Right hindlimb (tissue), 1 donor: ENCODE results near the gene RPRML.
"Not testable (repeated sequence)": the region's sequence is repeated elsewhere in the genome, so short reads cannot be mapped to it uniquely, and the experiment has no call there.

Source experiments
- DNase-seq: peaks from one replicate; pipeline ENCODE4 v3.0.0-alpha.2; 2018

Gene RPRML

GRCh38 chr17:46979147-46979863 is at the start of gene RPRML:
Gene RPRML (minus strand): TSS chr17:46979253. CDS start chr17:46979007, 246 bp downstream.
- DNase-seq: peak; percentile 70

GRCh38 chr17:47016966-47017365 is 37.9 kb upstream of the RPRML start:
- not testable (repeated sequence) for DNase-seq

GRCh38 chr17:47013341-47013740 is 34.3 kb upstream of the RPRML start:
- no peak for DNase-seq

- DNase-seq: no peak
Observed at GRCh38 chr17:47012457-47012856, 33.4 kb upstream of the RPRML start.

- no peak for DNase-seq
Observed at GRCh38 chr17:47009759-47010594, 30.9 kb upstream of the RPRML start.

- DNase-seq: no peak
Observed at GRCh38 chr17:47004906-47005305, 25.9 kb upstream of the RPRML start.

GRCh38 chr17:47003864-47004263 is 24.8 kb upstream of the RPRML start:
- not testable (repeated sequence) for DNase-seq

- DNase-seq: no peak
Observed at GRCh38 chr17:46995841-46996571, 17.0 kb upstream of the RPRML start.

GRCh38 chr17:46994993-46995392 is 15.9 kb upstream of the RPRML start:
- DNase-seq: no peak

- no peak for DNase-seq
Observed at GRCh38 chr17:46991617-46992016, 12.6 kb upstream of the RPRML start.

GRCh38 chr17:46989637-46990431 is 10.8 kb upstream of the RPRML start:
- no peak for DNase-seq

- DNase-seq: not testable (repeated sequence)
Observed at GRCh38 chr17:46987927-46988326, 8.9 kb upstream of the RPRML start.

- no peak for DNase-seq
Observed at GRCh38 chr17:46986366-46986765, 7.3 kb upstream of the RPRML start.

GRCh38 chr17:46984892-46985291 is 5.8 kb upstream of the RPRML start:
- DNase-seq: no peak

- DNase-seq: peak; percentile 52
Observed at GRCh38 chr17:46984341-46984740, 5.3 kb upstream of the RPRML start.

GRCh38 chr17:46983782-46984181 is 4.7 kb upstream of the RPRML start:
- no peak for DNase-seq

- DNase-seq: no peak
Observed at GRCh38 chr17:46982577-46982976, 3.5 kb upstream of the RPRML start.

GRCh38 chr17:46978489-46979146 is 435 bp downstream of the RPRML start:
- DNase-seq: no peak

GRCh38 chr17:46977750-46978488 is 1.1 kb downstream of the RPRML start:
- no peak for DNase-seq

- peak; percentile 44 for DNase-seq
Observed at GRCh38 chr17:46977348-46977747, 1.7 kb downstream of the RPRML start.

GRCh38 chr17:46976626-46977270 is 2.3 kb downstream of the RPRML start:
- DNase-seq: no peak
